ENCODE results near the gene PER1.

DNA sequence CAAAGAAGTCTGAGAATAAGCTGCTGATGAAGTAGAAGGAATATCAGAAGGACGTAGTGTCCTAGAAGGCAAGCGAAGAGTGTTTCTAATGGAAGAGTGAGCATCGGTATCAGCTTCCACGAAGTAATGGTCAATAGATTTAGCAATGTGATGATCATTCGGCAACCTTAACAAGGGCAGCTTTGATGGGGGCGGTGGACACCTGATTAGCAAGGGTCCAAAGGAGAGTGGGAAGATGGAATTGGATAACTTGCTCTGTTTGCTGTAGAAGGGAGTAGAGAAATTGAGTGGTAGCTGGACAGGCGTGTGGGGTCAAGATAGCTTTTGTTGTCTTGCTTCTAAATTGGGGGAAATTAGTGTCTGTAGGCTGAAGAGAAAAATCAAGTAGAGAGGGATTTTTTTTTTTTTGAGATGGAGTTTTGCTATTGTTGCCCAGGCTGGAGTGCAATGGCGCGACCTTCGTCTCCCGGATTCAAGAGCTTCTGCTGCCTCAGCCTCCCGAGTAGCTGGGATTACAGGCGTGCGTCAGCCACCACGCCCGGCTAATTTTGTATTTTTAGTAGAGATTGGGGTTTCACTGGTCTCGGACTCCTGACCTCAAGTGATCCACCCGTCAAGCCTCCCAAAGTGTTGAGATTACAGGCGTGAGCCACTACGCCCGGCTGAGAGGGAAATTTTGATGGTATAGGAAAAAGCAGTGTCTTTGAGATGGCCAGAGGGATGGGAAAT is 14.4 kb downstream of the PER1 start:
- TF ChIP-seq CTCF (IDR thresholded peaks at IDR 0.05) (no peak), POLR2A (IDR thresholded peaks at IDR 0.05) (no peak)
